ENCODE measurements around the gene ZFP91.
"Not testable (repeated sequence)": the region's sequence is repeated elsewhere in the genome, so short reads cannot be mapped to it uniquely, and the experiment has no call there.

Gene ZFP91

GRCh38 chr11:58578635-58579191 lies at the start of gene ZFP91:
TSS of gene ZFP91 (plus strand) at chr11:58579063. CDS start at chr11:58579282, 219 bp downstream.
- peak; percentile 97 for DNase-seq
- in situ Hi-C loops (cut with MboI; ENCODE audit: low pct_unique_long_range_greater_than_20kb, low sequenced_read_pairs), result no loop called here

- DNase-seq, result no peak
- in situ Hi-C loops (cut with MboI; ENCODE audit: low pct_unique_long_range_greater_than_20kb, low sequenced_read_pairs), result no loop called here
Measured at GRCh38 chr11:58530236-58530635, 48.6 kb upstream of the ZFP91 start.

- in situ Hi-C loops (cut with MboI; ENCODE audit: low pct_unique_long_range_greater_than_20kb, low sequenced_read_pairs), result no loop called here
- no peak for DNase-seq
Measured at GRCh38 chr11:58531865-58532341, 47.0 kb upstream of the ZFP91 start.

GRCh38 chr11:58546841-58547240 lies 32.0 kb upstream of the ZFP91 start:
- DNase-seq, result no peak
- in situ Hi-C loops (cut with MboI; ENCODE audit: low pct_unique_long_range_greater_than_20kb, low sequenced_read_pairs), result no loop called here

GRCh38 chr11:58549644-58550043 lies 29.2 kb upstream of the ZFP91 start:
- in situ Hi-C loops (cut with MboI; ENCODE audit: low pct_unique_long_range_greater_than_20kb, low sequenced_read_pairs), result no loop called here
- DNase-seq, result no peak

GRCh38 chr11:58560842-58561241 lies 18.0 kb upstream of the ZFP91 start:
- in situ Hi-C loops (cut with MboI; ENCODE audit: low pct_unique_long_range_greater_than_20kb, low sequenced_read_pairs), result no loop called here
- DNase-seq, result no peak

GRCh38 chr11:58561394-58562098 lies 17.3 kb upstream of the ZFP91 start:
- in situ Hi-C loops (cut with MboI; ENCODE audit: low pct_unique_long_range_greater_than_20kb, low sequenced_read_pairs), result no loop called here
- no peak for DNase-seq

- DNase-seq, result no peak
Measured at GRCh38 chr11:58562375-58562800, 16.5 kb upstream of the ZFP91 start.

GRCh38 chr11:58564231-58564630 lies 14.6 kb upstream of the ZFP91 start:
- in situ Hi-C loops (cut with MboI; ENCODE audit: low pct_unique_long_range_greater_than_20kb, low sequenced_read_pairs), result no loop called here
- DNase-seq, result peak; percentile 87

More at GRCh38 chr11:58562375-58562800, 16.5 kb upstream of the ZFP91 start:
- in situ Hi-C loops (cut with MboI; ENCODE audit: low pct_unique_long_range_greater_than_20kb, low sequenced_read_pairs), result no loop called here

GRCh38 chr11:58567889-58568512 lies 10.9 kb upstream of the ZFP91 start:
- DNase-seq, result peak; percentile 88
- in situ Hi-C loops (cut with MboI; ENCODE audit: low pct_unique_long_range_greater_than_20kb, low sequenced_read_pairs), result no loop called here

- in situ Hi-C loops (cut with MboI; ENCODE audit: low pct_unique_long_range_greater_than_20kb, low sequenced_read_pairs); DNase-seq: not testable (repeated sequence)
Measured at GRCh38 chr11:58572906-58573305, 6.0 kb upstream of the ZFP91 start.

GRCh38 chr11:58573451-58574104 lies 5.3 kb upstream of the ZFP91 start:
- peak; percentile 69 for DNase-seq
- in situ Hi-C loops (cut with MboI; ENCODE audit: low pct_unique_long_range_greater_than_20kb, low sequenced_read_pairs), result no loop called here

- in situ Hi-C loops (cut with MboI; ENCODE audit: low pct_unique_long_range_greater_than_20kb, low sequenced_read_pairs), result no loop called here
Measured at GRCh38 chr11:58574881-58575280, 4.0 kb upstream of the ZFP91 start.

GRCh38 chr11:58575377-58576020 lies 3.4 kb upstream of the ZFP91 start, which contains the start of gene LPXN:
TSS of gene LPXN (minus strand) at chr11:58575856. CDS start at chr11:58575772, 84 bp downstream.
- DNase-seq, result peak; percentile 93
- in situ Hi-C loops (cut with MboI; ENCODE audit: low pct_unique_long_range_greater_than_20kb, low sequenced_read_pairs), result no loop called here

More at GRCh38 chr11:58574881-58575280, 4.0 kb upstream of the ZFP91 start:
- DNase-seq, result no peak

- in situ Hi-C loops (cut with MboI; ENCODE audit: low pct_unique_long_range_greater_than_20kb, low sequenced_read_pairs), result no loop called here
- DNase-seq, result peak; percentile 65
Measured at GRCh38 chr11:58576887-58577471, 1.9 kb upstream of the ZFP91 start.

GRCh38 chr11:58577555-58578135 lies 1.2 kb upstream of the ZFP91 start:
- in situ Hi-C loops (cut with MboI; ENCODE audit: low pct_unique_long_range_greater_than_20kb, low sequenced_read_pairs), result no loop called here
- peak; percentile 94 for DNase-seq

- peak; percentile 96 for DNase-seq
- in situ Hi-C loops (cut with MboI; ENCODE audit: low pct_unique_long_range_greater_than_20kb, low sequenced_read_pairs), result no loop called here
Measured at GRCh38 chr11:58578136-58578634, 678 bp upstream of the ZFP91 start.

Data from KBM-7 (cell line).